HepG2 (cell line): ENCODE results near the gene PLCL1. TPM values are rescaled to one million over a fixed set of nuclear protein-coding genes. Genes with fewer than 3 reads are reported as not detected.

ENCODE experiments used
- ATAC-seq: fragments of 200-7000 bp; cut with Tn5 transposase; 3 replicates; pipeline ENCODE4 v1.9.1; 2020; ENCODE audit warnings: mild to moderate bottlenecking, moderate library complexity
- BruUV-seq: library from RNA; stranded (reverse); fragments of 400-500 nt; replicated peaks from 2 replicates; lab custom pipeline; 2021; lab: Mats Ljungman, UMichigan
- CTCF ChIA-PET: fragments of 300-600 bp; formaldehyde crosslinking; extraction: SDS; loops from one replicate; lab custom pipeline; 2021; ENCODE audit warnings: low total read pairs, inconsistent platforms, low intra/inter-chr PET ratio; lab: Yijun Ruan, JAX
- POLR2A ChIA-PET: fragments of 350-600 bp; sonication (Branson Sonifier 250); formaldehyde crosslinking; loops from one replicate; lab custom pipeline; 2020; ENCODE audit warnings: antibody characterized with exemption, inconsistent platforms; lab: Yijun Ruan, JAX
- DNase-seq: peaks from one replicate; pipeline ENCODE4 v3.0.0-alpha.2; 2015; ENCODE audit warnings: low spot score
- FAIRE-seq: peaks from 3 replicates; lab custom pipeline; 2011; peaks lifted over from hg19 to GRCh38; lab: Jason Lieb, UNC
- H2AFZ ChIP-seq: one replicate; pipeline ENCODE4 v1.6.1; 2011; ENCODE audit warnings: low read length, inconsistent platforms
- H3K27ac ChIP-seq: fragments of 300-600 bp; 3 replicates; pipeline ENCODE4 v1.8.0; 2011; ENCODE audit warnings: mixed run types, mild to moderate bottlenecking, mixed read lengths, low read length, inconsistent platforms; ENCODE audit not compliant: insufficient read depth; ENCODE audit errors: extremely low read length
- H3K27me3 ChIP-seq, 2 experiments: fragments of 200-600 bp in 1 of 2; 2 replicates in 1 of 2; 3 replicates in 1 of 2; pipeline versions ENCODE4 v1.6.0 to v1.8.0; 2011; ENCODE audit warnings: low read length in 2 of 2, mild to moderate bottlenecking in 2 of 2, moderate library complexity in 2 of 2, inconsistent platforms in 1 of 2; ENCODE audit not compliant: insufficient read depth in 2 of 2, control insufficient read depth in 1 of 2
- H3K36me3 ChIP-seq, 2 experiments: fragments of 200-600 bp in 1 of 2; replicated peaks in 1 of 2; 2 replicates in 1 of 2; 3 replicates in 1 of 2; pipeline versions ENCODE4 v1.5.1 to v1.8.0; 2011; ENCODE audit warnings: low read length in 2 of 2, inconsistent platforms in 1 of 2; ENCODE audit not compliant: insufficient read depth in 2 of 2, control insufficient read depth in 1 of 2
- H3K4me1 ChIP-seq: 2 replicates; pipeline ENCODE4 v1.5.1; 2012; ENCODE audit warnings: low read length, inconsistent platforms; ENCODE audit not compliant: insufficient read depth
- H3K4me2 ChIP-seq: 2 replicates; pipeline ENCODE4 v1.6.0; 2011; ENCODE audit warnings: low read depth, low read length, inconsistent platforms
- H3K4me3 ChIP-seq, 3 experiments: fragments of 200-600 bp in 1 of 3; sonication (generic), shearing (Covaris generic) in 1 of 3; replicated peaks in 1 of 3; 2 replicates each; pipeline ENCODE4 v1.5.1; 2011 to 2016; ENCODE audit warnings: low read length in 3 of 3, inconsistent platforms in 2 of 3, low read depth in 2 of 3, mild to moderate bottlenecking in 2 of 3, control low read depth in 1 of 3, mixed read lengths in 1 of 3; ENCODE audit not compliant: insufficient read depth in 1 of 3
- H3K79me2 ChIP-seq: one replicate; pipeline ENCODE4 v1.6.1; 2011; ENCODE audit warnings: low read length, inconsistent platforms; ENCODE audit not compliant: insufficient read depth
- H3K9ac ChIP-seq: 2 replicates; pipeline ENCODE4 v1.6.0; 2011; ENCODE audit warnings: mild to moderate bottlenecking, low read depth, low read length, inconsistent platforms; ENCODE audit not compliant: insufficient read depth
- H3K9me3 ChIP-seq: 2 replicates; pipeline ENCODE4 v1.5.1; 2012; ENCODE audit warnings: mild to moderate bottlenecking, low read length
- H4K20me1 ChIP-seq: 2 replicates; pipeline ENCODE4 v1.6.0; 2011; ENCODE audit warnings: inconsistent platforms, mild to moderate bottlenecking, low read length, moderate library complexity; ENCODE audit not compliant: insufficient read depth
- BHLHE40 ChIP-seq: IDR thresholded peaks from 2 replicates; pipeline ENCODE4 v1.6.1; 2011; ENCODE audit warnings: low read length, improper control_type of control experiment
- E2F1 ChIP-seq: sonication (generic); formaldehyde crosslinking; IDR thresholded peaks from 2 replicates; pipeline ENCODE4 v1.5.0; 2020; ENCODE audit warnings: missing genetic modification reagents
- KDM5A ChIP-seq: fragments of 200-600 bp; sonication (generic); IDR thresholded peaks from 2 replicates; pipeline ENCODE4 v1.7.0; 2018; ENCODE audit warnings: antibody characterized with exemption, mild to moderate bottlenecking, low read length, borderline replicate concordance
- MNT ChIP-seq: fragments of 450-650 bp; IDR thresholded peaks from 2 replicates; pipeline ENCODE4 v1.6.1; 2016
- PHF8 ChIP-seq: sonication (generic); formaldehyde crosslinking; IDR thresholded peaks from 2 replicates; pipeline ENCODE4 v1.5.0; 2020; ENCODE audit warnings: missing genetic modification reagents
- RARA ChIP-seq: IDR thresholded peaks from 2 replicates; pipeline ENCODE4 v1.6.1; 2016; ENCODE audit warnings: missing genetic modification reagents, missing compliant biosample characterization
- SALL2 ChIP-seq: sonication (generic); formaldehyde crosslinking; IDR thresholded peaks from 2 replicates; pipeline ENCODE4 v1.8.1; 2023; ENCODE audit warnings: mild to moderate bottlenecking, missing genetic modification reagents, inconsistent platforms
- ZNF549 ChIP-seq: sonication (generic); formaldehyde crosslinking; IDR thresholded peaks from 2 replicates; pipeline ENCODE4 v1.5.0; 2020; ENCODE audit warnings: missing genetic modification reagents
- ZNF646 ChIP-seq: sonication (generic); formaldehyde crosslinking; IDR thresholded peaks from 2 replicates; pipeline ENCODE4 v1.9.0; 2021; ENCODE audit warnings: mild to moderate bottlenecking, missing genetic modification reagents
- WGBS: methylation state at CpG from one replicate; pipeline ENCODE4 v1.1.6; 2017; ENCODE audit warnings: low lambda C conversion rate; 5-methylcytosine and 5-hydroxymethylcytosine counted together
- in situ Hi-C: cut with HindIII; loops from 2 replicates; pipeline ENCODE4 v1.10.0; 2017; ENCODE audit warnings: low pct_unique_long_range_greater_than_20kb; ENCODE audit not compliant: extremely low pct_ligation_motif_present
- intact Hi-C: fragments of 100-400 bp; cut with micrococcal nuclease; formaldehyde crosslinking; loops from one replicate; pipeline ENCODE4 v1.10.0; 2022; ENCODE audit not compliant: unreplicated experiment
- polyA plus RNA-seq, 8 experiments: library from polyadenylated mRNA; depleted of rRNA in 3 of 8; stranded (reverse) in 7 of 8; unstranded in 1 of 8; fragments of >200 nt; fragmentation: Illumina TruSeq in 4 of 8; extraction: Trizol in 4 of 8; gene quantifications; 2 replicates each; pipeline versions ENCODE4 v1.2.1 to v1.2.3, GENCODE V29; 2011 to 2016; ENCODE audit warnings: low read depth in 4 of 8, missing spikeins in 1 of 8, mixed read lengths in 1 of 8; ENCODE audit not compliant: insufficient read depth in 1 of 8
- total RNA-seq, 5 experiments: library from RNA; depleted of rRNA; stranded (reverse); fragments of >200 nt; fragmentation: Illumina TruSeq; extraction: Trizol; gene quantifications; 2 replicates each; pipeline ENCODE4 v1.2.3, GENCODE V29; 2016; ENCODE audit warnings: low read depth in 1 of 5
- TF ChIP-seq, protein P1 (sequence below): sonication (generic); formaldehyde crosslinking; IDR thresholded peaks from 2 replicates; pipeline ENCODE4 v1.9.0; 2022; ENCODE audit warnings: low read depth, missing genetic modification reagents

Gene PLCL1
- total and polyA plus RNA-seq, 2 of the 13 experiments (the other 11 are each of a cell fraction or from before 2014, with no cell fraction given) = not detected

DNA sequence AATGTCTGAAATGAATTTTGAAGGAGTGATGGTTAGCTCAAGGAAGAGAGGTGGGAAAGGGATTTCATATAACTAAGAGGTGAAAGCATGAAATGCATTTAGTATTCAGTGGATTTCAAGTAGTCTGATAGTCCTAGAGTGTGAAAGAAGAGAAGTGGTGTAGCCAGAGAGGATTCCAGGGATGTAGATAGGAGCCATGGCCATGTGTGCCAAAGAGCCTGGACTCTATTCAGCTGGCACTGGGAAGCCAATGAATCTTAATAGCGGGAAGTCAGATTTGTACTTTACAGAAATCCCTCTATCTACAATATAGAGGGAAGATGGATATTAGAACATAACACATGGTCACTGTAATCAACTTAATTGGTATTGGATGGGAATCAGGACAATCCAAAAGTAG is 10.9 kb upstream of the PLCL1 start:
- no peaks in the 10 kb centered on the region for H3K9me3 ChIP-seq
- H3K4me1 ChIP-seq = no peaks in the 10 kb centered on the region
- H4K20me1 ChIP-seq = no peaks in the 10 kb centered on the region
- in situ Hi-C loops (no loop called here), intact Hi-C loops (no loop called here)
- H3K9ac ChIP-seq = no peak overlapping the region
- H3K79me2 ChIP-seq = no peaks in the 10 kb centered on the region
- no TSS peak for BruUV-seq
- H3K4me2 ChIP-seq = no peak overlapping the region
- 91% methylated on average over 1 of the region's 1 CpG for WGBS
- H3K4me3 ChIP-seq = no peak overlapping the region
- POLR2A ChIA-PET = no interaction called here
- TF ChIP-seq RARA (no peak), PHF8 (CRISPR knock-in tag) (no peak), MNT (no peak), SALL2 (CRISPR knock-in tag) (no peak), BHLHE40 (no peak), E2F1 (no peak), ZNF646 (CRISPR knock-in tag) (no peak), KDM5A (no peak), ZNF549 (no peak)
- TF ChIP-seq, protein P1, sequence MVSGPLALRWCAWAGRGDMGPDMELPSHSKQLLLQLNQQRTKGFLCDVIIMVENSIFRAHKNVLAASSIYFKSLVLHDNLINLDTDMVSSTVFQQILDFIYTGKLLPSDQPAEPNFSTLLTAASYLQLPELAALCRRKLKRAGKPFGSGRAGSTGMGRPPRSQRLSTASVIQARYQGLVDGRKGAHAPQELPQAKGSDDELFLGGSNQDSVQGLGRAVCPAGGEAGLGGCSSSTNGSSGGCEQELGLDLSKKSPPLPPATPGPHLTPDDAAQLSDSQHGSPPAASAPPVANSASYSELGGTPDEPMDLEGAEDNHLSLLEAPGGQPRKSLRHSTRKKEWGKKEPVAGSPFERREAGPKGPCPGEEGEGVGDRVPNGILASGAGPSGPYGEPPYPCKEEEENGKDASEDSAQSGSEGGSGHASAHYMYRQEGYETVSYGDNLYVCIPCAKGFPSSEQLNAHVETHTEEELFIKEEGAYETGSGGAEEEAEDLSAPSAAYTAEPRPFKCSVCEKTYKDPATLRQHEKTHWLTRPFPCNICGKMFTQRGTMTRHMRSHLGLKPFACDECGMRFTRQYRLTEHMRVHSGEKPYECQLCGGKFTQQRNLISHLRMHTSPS (CRISPR knock-in tag) = no peak
- no peak overlapping the region for H2AFZ ChIP-seq
- ATAC-seq (no peak), DNase-seq (no peak), FAIRE-seq (no peak)
- H3K27ac ChIP-seq = no peak overlapping the region
- H3K27me3 ChIP-seq = no peaks in the 10 kb centered on the region
- CTCF ChIA-PET = no interaction called here
- H3K36me3 ChIP-seq = no peaks in the 10 kb centered on the region
